HG03108 (cell line): ENCODE measurements around the gene FIG4.
"Not testable (repeated sequence)": the region's sequence is repeated elsewhere in the genome, so short reads cannot be mapped to it uniquely, and the experiment has no call there.

Experiments used
- ATAC-seq: cut with Tn5 transposase; IDR thresholded peaks from one replicate; pipeline ENCODE4 v1.9.1; 2021; ENCODE audit warnings: moderate library complexity; ENCODE audit not compliant: unreplicated experiment

FIG4 gene

GRCh38 chr6:109690737-109691621, at the start of gene FIG4, which contains the start of gene AK9:
FIG4 (plus strand) TSS chr6:109691296; CDS start chr6:109691436, 140 bp downstream.
AK9 (minus strand) TSS chr6:109691202; CDS start chr6:109675745, 15,457 bp downstream.
- ATAC-seq = peak; percentile 97

DNA sequence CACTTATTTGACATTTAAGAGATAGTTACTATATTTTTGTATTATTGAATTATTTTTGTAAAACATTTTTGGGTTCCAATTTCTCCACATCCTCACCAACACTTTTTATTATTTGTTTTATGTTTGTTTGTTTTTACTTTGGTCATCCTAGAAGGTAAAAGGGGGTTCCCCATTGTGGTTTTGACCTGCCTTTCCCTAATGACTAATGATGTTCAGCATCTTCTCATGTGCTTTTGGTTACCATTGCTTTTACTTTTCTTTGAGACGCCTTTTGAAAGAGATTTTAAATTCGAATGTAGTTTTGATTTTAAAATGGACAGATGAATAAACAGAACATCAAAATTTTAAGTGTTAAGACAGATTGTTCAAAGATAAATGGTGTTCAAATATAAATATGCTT, 47.0 kb upstream of the FIG4 start:
- ATAC-seq = no peak

GRCh38 chr6:109653264-109653663, 37.8 kb upstream of the FIG4 start:
- ATAC-seq = no peak

- no peak for ATAC-seq
Observed at GRCh38 chr6:109655761-109656262, 35.3 kb upstream of the FIG4 start.

GRCh38 chr6:109660526-109661320, 30.4 kb upstream of the FIG4 start:
- no peak for ATAC-seq

DNA sequence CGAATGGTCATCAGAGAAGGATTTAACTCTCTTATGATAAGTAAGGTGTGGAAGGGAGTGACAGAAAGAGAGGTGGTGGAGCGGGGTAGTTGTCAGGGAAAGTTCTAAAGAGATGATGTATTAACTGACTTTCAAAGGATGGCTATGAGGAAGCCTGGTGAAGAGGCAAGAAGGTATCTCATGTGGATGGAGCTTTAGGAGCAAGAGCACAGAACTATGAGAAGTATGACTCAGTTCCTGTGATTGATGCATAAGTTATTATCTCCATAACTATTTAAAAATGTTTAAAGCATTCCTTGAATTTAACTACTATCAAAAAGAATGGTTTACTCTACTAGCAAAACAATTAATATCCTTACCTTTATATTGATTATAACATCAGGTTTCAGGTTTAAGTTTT, 28.9 kb upstream of the FIG4 start:
- no peak for ATAC-seq

- ATAC-seq = no peak
Observed at GRCh38 chr6:109669811-109670210, 21.3 kb upstream of the FIG4 start.

DNA sequence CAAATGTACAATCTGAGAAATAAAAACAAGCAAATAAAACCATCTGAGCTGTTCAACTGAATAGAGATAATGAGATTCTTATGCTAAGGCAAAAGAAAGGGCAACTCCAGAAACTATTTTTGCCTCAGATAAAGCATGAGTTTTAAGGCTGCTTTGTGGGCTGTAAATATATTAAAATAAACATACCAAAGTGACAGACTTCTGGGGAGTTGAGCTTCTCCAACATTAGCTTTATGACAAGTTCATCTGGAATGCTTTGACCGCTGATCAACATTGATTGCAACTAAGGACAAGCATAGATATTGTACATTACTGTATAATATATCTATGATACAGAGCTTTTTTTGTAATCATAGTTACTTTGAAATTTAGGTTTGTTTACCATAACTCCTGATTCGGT, 19.4 kb upstream of the FIG4 start:
- no peak for ATAC-seq

GRCh38 chr6:109672175-109672574, 18.9 kb upstream of the FIG4 start:
- no peak for ATAC-seq

DNA sequence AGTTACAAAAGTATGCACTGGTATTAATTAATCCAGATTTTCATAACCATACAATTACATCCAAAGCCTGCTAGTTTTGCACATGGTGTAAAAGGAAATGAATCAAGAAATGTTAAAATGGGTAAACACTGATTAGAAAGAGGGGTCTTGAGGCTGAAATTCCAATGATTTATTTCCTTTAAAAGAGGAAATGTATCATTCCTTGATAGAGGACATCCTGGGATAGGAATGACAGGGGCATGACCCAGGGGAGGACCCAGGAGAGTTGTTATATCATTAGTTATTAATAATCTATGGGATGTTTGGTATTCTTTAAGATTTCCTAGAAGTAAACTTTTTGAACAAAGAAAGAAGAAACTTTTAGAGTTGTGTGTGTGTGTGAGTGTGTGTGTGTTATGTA, 18.3 kb upstream of the FIG4 start:
- ATAC-seq = no peak

DNA sequence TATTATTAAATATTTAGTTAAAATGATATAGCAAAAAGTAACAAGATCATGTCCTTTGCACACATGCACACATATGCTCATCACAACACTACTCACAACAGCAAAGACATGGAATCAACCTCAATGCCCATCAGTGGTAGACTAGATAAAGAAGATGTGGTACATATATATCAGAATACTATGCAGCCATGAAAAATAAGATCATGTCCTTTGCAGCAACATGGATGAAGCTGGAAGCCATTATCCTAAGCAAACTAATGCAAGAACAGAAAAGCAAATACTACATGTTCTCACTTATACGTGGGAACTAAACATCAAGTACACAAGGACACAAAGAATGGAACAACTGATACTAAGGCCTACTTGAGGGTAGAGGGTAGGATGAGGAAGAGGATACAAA, 14.4 kb upstream of the FIG4 start:
- ATAC-seq = no peak

DNA sequence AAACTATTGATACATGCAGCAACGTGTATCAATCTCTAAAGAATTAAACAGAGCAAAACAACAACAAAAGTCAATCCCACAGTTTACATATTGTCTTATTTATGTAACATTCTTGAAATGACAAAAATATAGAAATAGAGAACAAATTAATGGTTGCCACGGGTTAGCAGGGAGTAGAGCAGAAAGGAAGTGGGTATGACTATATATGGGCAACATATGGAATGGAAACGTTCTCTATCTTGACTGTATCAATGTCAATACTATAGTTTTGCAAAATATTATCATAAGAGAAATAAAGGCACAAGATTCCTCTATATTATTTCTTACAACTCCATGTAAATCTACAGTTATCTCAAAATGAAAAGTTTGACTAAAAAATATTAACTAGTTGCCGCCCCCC, 12.9 kb upstream of the FIG4 start:
- no peak for ATAC-seq

DNA sequence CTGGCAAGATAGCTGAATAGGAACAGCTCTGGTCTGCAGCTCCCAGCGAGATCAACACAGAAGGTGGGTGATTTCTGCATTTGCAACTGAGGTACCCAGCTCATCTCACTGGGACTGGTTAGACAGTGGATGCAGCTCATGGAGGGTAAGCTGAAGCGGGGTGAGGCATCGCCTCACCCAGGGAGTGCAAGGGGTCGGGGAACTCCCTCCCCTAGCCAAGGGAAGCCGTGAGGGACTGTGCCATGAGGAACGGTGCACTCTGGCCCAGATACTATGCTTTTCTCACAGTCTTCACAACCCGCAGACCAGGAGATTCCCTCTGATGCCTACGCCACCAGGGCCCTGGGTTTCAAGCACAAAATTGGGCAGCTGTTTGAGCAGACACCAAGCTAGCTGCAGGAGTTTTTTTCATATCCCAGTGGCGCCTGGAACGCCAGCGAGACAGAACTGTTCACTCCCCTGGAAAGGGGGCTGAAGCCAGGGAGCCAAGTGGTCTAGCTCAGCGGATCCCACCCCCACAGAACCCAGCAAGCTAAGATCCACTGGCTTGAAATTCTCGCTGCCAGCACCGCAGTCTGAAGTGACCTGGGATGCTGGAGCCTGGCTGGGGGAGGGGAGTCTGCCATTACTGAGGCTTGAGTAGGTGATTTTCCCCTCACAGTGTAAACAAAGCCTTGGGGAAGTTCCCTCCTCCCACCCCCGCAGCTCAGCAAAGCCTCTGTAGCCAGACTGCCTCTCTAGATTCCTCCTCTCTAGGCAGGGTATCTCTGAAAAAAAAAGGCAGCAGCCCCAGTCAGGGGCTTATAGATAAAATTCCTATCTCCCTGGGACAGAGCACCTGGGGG, 12.2 kb upstream of the FIG4 start:
- not testable (repeated sequence) for ATAC-seq

- ATAC-seq = no peak
Observed at GRCh38 chr6:109686566-109687265, 4.4 kb upstream of the FIG4 start.

DNA sequence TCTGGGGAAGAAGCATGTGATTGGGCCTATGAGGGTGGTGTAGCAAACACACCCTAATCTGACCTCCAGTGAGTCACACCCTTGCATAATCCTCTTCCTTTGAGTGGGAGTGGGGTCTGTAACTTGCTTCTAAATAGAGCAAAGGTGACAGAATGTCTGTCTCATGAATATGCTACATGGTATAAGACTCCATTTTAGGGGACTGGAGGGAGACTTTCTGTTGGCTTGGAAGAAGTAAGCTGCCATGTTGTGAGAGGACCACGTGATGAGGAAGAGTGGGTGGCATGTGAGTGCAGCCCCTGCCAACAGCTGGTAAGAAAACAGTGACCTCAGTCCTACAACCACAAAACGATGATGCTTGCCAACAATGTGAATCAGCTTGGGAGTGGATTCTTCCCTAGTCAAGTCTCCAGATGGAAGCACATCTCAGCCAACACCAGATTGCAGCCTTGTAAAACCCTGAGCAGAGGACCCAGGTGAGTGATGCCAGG, 3.8 kb upstream of the FIG4 start:
- ATAC-seq = no peak

- ATAC-seq = peak; percentile 26
Observed at GRCh38 chr6:109690373-109690736, 741 bp upstream of the FIG4 start.

DNA sequence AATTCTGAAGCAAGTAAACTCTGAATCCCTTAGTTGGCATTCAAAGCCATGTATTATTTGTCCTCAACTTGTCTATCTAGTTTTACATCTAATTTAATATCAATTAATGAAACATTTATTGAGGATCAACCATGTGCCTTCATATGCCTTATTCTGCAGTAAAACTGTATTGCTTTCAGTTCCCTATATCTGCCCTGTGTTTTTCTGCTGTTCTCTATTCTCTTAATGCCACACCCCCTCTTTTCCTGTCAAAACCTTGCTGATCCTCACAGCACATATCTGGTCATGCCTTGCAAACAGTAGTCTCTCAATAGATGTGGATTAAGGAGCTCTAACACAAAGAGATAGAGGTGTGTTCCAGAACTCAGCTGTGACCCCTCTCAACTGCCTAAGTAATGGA, 2.0 kb downstream of the FIG4 start:
- peak; percentile 36 for ATAC-seq

- ATAC-seq = no peak
Observed at GRCh38 chr6:109695468-109695867, 4.4 kb downstream of the FIG4 start.

- no peak for ATAC-seq
Observed at GRCh38 chr6:109696355-109696754, 5.3 kb downstream of the FIG4 start.

GRCh38 chr6:109701221-109701620, 10.1 kb downstream of the FIG4 start:
- no peak for ATAC-seq
